ENCODE measurements around the gene DSCAM.
"Not testable (repeated sequence)": the region's sequence is repeated elsewhere in the genome, so short reads cannot be mapped to it uniquely, and the experiment has no call there.

Gene DSCAM

DNA sequence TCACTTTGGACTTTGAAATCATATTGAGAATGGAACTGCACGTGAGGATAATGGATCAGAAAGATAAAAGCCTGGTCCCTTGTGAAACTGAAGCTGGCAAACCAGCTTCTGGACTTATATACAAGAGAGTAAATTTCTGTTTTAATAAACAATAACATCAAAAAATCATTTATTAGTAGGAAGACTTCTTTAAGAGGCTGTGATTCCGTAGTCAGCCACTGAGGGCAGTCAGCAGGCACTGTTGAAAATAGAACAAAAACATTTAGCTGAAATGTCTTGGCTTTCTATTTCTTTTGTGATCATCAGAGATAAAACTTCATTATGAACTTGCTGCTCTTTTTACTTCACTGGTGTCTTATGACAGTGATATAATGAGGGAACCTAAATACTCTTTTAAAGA is 490.3 kb downstream of the DSCAM start:
- DNase-seq, result no peak

- DNase-seq, result no peak
These were observed 491.9 kb downstream of the DSCAM start for GRCh38 chr21:40355076-40355475.

- no peak for DNase-seq
These were observed 496.0 kb downstream of the DSCAM start for GRCh38 chr21:40351006-40351405.

GRCh38 chr21:40349591-40349990 is 497.4 kb downstream of the DSCAM start:
- no peak for DNase-seq

GRCh38 chr21:40345711-40346321 is 501.1 kb downstream of the DSCAM start:
- no peak for DNase-seq

DNA sequence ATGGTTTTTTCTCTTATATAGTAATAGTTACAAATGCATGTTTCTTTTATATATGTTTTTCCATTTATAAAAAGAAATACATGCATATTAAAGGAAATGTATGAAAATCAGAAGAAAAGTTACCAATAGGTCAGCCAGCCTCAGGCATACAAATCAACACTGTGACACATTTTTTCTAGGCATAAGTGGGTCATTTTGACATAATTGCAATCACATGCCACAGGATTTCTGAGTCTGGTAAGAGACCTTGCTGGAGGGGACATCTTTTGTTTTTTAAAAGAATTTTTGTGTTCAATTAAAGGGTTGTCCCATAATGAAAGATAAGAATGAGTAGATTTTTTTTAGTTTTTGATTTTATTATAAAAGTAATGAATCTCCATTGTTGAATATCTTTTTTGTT is 506.6 kb downstream of the DSCAM start:
- DNase-seq, result no peak

DNA sequence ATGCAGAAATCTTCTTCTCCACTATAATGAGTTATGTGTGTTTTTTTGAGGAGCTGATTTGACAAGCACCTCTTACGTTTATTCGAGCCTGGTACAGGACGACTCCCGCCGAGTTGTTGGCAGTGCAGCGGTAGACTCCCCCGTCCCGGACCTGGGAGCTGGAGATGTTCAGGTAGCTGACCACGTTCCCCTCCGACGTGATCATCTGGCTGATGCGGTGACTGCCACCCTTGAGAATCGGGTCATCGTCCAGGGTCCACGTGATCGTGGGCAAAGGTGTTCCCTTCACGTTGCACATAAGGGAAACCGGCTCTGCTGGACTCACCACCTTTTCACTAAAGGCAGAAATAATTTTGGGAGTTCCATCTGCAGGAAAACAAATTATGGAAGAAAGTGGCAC is 507.9 kb downstream of the DSCAM start:
- no peak for DNase-seq

GRCh38 chr21:40337981-40338380 is 509.0 kb downstream of the DSCAM start:
- DNase-seq, result no peak

- no peak for DNase-seq
These were observed 511.3 kb downstream of the DSCAM start for GRCh38 chr21:40335704-40336103.

DNA sequence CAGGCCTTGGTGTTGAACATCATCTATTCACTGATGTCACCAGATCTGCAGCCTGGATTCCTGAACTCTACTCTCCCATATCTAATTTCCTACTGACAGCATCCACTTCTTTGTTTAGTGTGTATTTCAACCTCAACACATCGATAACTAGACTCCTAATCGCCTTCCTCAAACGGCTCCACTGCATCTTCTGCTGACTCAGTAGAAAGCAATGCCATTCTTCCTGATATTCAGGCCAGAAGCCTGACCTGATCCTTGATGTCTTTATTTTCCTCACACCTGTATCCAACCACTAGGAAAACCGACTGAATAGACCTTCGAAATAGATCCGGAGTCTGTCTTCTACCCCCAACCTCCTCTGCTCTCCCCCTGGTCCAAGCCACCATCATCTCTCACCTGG is 512.8 kb downstream of the DSCAM start:
- no peak for DNase-seq

DNA sequence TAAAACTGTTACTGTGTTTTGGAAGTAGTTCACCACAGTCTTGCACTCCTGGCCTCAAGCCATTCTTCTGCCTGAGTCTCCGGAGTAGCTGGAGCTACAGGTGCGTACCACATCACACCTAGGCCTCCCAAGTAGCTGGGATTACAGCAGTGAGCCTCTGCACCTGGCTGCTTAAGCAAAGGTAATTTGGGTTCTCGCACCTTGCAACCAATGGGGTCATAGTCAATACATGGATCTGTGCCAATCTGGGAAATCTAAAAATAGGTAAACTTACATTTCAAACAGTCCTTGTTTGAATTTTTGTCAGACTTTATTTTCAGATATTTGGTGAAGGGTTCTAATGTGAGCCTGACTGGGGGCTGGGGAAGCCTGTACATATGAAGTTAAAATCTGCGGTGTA is 513.2 kb downstream of the DSCAM start:
- no peak for DNase-seq

- no peak for DNase-seq
These were observed 515.2 kb downstream of the DSCAM start for GRCh38 chr21:40331804-40332203.

DNA sequence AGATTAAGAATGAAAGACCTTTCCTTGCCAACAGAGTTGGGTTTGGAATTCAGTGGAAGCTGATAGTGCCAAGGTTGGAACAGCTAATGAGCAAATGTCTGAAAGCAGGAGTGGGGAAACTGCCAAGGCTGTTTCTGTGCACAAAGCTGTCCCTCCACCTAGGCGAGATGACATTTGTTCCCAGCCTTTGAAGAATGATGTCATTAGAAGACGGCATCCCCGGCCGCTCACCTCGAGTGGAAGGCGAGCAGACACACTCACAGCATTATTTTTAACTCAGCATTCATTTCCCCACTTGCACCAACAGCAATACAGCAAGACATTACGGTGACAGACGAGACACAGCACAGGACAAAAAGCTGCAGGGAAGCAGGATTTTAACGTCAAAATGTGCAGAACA is 515.8 kb downstream of the DSCAM start:
- no peak for DNase-seq

DNA sequence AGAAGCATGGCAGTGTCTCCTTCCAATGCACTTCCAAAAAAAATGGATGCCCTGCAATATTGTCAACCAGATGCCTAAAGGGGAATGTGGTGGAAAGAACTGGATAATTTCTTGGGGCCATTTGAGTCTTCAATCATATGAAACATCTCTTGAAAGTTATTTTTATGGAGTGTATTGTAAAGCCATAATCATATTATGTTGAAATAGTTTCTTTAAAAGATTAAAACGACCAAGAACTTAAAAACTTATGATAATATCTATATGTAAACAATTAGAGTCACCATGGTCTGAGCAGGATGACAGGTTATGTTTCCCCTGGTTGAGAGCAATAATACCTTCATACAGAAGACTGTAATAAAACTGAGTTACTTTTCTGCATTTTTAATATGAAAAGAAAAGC is 522.6 kb downstream of the DSCAM start:
- DNase-seq, result no peak

GRCh38 chr21:40320718-40321117 is 526.2 kb downstream of the DSCAM start:
- DNase-seq, result not testable (repeated sequence)

GRCh38 chr21:40318371-40318770 is 528.6 kb downstream of the DSCAM start:
- DNase-seq, result no peak

- DNase-seq, result no peak
These were observed 530.9 kb downstream of the DSCAM start for GRCh38 chr21:40316104-40316503.

DNA sequence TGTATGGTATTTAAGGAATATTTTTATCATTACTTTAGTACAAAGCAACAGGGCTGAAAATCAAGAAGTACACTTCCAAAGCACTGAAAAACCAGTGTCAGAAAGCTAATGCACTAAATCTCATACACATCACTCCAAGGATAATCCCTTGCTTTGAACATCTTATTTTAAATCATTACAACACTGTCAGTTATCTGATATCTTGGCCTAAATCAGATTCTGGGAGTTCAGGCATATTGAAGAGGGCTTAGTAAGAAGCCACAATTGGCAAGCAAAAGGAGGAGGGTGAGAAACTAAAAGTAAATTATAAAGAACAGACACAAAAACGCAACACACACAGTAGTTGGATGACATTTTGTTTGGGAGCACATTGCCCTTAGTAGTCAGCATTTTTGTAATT is 531.3 kb downstream of the DSCAM start:
- DNase-seq, result no peak

DNA sequence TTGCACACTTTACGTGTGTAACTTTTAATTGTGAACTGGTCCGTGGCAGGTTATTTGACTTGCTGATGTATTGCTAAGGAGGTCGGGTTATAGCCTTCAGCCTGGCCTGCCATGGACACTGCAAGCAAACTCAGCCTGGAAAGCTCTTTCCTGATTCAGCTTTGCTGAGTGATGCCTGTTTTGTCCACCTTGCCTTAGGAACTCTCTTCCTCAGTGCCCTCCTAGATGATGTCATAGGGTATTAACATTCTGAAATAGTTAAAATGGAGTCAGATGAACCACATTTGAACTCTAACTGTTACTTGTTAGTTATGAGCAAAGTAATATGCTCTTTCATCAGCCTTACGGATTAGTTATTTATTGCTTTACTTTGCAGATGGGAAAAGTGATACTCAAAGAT is 533.7 kb downstream of the DSCAM start:
- DNase-seq, result no peak

DNA sequence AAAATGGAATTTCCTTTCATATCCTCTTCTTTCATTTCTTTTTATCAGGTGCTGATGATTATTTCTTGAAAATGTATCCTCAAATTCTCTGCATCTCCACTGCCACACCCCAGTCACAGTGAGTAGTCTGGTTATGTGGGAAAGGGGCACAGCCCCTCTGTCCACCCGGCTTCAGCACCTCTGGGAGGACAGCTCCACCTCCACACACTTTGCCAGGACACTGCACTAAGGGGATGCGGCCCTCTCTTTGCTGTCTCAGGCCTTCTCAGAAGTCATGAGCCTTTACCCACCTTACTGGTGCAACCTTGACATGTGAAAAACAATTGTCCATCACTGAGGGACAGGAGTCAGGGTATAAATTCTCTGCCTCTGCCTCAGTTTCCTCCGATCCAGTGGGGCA is 546.7 kb downstream of the DSCAM start:
- no peak for DNase-seq

GRCh38 chr21:40299451-40299850 is 547.5 kb downstream of the DSCAM start:
- DNase-seq, result no peak

- no peak for DNase-seq
These were observed 552.6 kb downstream of the DSCAM start for GRCh38 chr21:40294345-40294744.

DNA sequence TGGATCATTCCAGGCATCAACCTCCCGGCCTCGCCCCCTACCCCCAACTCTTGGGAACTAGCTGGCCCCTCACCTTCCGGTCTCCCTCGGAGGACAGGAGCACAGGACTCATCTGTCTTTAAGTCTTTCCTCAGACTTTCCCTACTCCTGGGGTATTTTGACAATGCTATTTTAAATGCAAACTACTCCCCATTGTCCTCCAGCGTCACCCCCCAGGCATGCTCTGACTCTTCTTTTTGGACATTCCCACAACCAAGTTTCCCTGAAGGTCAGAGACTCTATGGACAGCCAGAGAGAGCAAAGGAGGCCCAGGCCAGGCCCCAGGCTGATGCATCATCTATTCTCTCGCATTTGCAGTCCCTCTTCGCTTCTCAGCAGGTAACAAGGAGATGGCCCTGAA is 555.4 kb downstream of the DSCAM start:
- no peak for DNase-seq

GRCh38 chr21:40284409-40284808 is 562.5 kb downstream of the DSCAM start:
- DNase-seq, result no peak
